GF-D8 (cell line): ENCODE data around the gene STMN1.
"Not testable (repeated sequence)": the region's sequence is repeated elsewhere in the genome, so short reads cannot be mapped to it uniquely, and the experiment has no call there.

Experiments
- DNase-seq: peaks from one replicate; lab custom pipeline; 2025; lab: John Stamatoyannopoulos, UW

The STMN1 gene

GRCh38 chr1:25905680-25906643 is at the start of gene STMN1:
Gene STMN1, minus strand, starts transcription at chr1:25906419. Its CDS starts 1,743 bp downstream, at chr1:25904676.
- DNase-seq = peak; percentile 77

GRCh38 chr1:25955553-25955952 is 49.3 kb upstream of the STMN1 start:
- no peak for DNase-seq

DNA sequence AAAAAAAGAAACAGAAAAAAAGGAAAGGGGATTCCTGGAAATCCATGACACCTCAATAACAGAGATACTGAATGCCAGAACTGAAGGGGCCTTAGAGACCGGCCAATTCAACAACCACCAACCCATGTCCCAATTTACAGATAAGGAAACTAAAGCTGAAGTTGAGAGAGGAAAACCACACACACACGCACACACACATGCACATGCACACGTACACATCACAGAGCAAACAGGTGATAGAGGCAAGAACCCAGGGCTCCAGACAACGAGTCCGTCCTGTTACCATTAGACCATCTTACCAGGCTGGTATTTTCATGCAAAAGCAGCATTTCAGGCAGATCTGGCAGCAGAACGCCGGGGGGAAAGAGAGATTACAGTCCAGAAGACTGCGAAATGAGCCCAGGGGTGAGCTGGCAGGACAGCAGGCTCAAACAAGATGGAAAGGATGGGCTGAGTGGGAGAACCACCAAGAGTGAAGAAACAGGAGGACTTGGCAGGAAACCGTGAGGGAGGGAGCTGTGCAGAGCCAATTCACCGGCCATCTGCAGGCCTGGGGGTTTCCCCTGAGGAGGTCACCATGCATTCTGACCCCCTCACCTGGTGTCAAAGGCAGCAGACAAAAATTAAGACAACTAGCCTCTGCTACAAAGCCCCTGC is 48.2 kb upstream of the STMN1 start:
- DNase-seq = no peak

GRCh38 chr1:25952841-25953401 is 46.7 kb upstream of the STMN1 start:
- no peak for DNase-seq

DNA sequence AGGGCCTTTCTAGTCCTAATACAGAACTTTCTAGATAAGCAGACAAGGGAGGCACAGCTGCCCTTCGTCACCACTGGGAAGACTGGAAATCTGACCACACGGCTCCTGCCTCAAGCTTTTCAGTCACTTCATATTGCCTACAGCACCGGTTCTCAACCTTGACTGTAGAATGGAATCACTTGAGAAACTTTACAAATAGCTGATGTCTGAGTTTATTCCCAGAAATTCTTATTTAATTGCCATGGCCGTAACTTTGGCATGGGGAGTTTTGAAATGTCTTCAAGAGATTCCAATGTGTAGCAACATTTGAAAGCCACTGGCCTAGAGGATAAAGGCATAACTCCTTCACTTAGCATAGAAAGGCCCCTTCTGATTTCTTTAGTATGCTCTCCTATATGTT is 42.4 kb upstream of the STMN1 start:
- no peak for DNase-seq

DNA sequence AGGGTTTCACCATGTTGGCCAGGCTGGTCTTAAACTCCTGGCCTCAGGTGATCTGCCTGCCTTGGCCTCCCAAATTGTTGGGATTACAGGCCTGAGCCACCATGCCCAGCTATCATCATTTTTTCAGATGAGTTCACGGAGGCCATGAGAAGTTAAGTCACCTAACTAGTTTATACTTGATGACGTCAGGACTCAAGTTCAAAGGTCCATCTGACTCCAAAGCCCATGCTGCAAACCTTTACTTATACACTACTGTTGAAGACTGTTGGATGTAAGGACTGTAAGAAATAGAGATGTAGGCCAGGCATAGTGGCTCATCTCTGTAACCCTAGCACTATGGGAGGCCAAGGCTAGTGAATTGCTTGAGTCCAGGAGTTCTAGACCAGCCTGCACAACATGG is 40.8 kb upstream of the STMN1 start:
- DNase-seq = no peak

DNA sequence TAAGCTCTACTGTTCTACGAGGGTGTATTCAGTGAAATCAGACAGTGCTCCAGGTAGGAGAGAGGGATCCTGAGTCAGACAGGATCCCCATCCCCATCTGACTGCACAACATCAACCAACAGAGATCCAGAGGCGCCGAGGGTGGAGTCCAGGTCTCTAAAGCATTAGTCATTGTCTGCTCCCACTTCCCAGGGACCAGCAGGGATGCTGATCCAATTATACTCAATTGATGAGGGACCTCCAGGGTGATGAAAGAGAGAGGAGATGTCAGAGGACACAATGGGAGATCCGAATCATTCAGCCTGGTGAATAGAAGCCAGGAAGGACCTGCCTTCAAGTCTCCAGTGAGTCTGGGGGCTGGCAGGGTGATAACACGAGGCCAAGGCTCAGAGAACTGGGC is 39.5 kb upstream of the STMN1 start:
- no peak for DNase-seq

DNA sequence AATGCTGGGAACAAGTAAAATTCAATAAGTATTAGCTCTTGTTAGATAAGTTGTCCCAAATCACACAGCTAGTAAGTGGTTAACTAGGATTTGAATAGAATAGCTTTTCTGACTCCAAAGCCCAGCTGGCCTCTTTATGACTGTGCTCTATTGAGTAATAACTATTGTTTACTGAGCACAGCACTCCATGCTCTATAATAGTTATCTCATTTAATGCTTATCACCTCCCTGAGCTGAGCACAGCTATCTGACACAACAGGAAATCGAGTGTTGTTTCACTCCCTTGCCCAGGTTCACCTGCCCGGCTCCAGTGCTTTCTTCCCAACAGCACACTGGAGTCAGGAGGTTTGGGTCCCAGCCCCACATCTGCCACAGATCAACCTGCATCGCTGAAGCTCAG is 38.8 kb upstream of the STMN1 start:
- no peak for DNase-seq

- not testable (repeated sequence) for DNase-seq
These were observed 37.3 kb upstream of the STMN1 start for GRCh38 chr1:25943511-25943910.

- no peak for DNase-seq
These were observed 30.7 kb upstream of the STMN1 start for GRCh38 chr1:25936947-25937346.

DNA sequence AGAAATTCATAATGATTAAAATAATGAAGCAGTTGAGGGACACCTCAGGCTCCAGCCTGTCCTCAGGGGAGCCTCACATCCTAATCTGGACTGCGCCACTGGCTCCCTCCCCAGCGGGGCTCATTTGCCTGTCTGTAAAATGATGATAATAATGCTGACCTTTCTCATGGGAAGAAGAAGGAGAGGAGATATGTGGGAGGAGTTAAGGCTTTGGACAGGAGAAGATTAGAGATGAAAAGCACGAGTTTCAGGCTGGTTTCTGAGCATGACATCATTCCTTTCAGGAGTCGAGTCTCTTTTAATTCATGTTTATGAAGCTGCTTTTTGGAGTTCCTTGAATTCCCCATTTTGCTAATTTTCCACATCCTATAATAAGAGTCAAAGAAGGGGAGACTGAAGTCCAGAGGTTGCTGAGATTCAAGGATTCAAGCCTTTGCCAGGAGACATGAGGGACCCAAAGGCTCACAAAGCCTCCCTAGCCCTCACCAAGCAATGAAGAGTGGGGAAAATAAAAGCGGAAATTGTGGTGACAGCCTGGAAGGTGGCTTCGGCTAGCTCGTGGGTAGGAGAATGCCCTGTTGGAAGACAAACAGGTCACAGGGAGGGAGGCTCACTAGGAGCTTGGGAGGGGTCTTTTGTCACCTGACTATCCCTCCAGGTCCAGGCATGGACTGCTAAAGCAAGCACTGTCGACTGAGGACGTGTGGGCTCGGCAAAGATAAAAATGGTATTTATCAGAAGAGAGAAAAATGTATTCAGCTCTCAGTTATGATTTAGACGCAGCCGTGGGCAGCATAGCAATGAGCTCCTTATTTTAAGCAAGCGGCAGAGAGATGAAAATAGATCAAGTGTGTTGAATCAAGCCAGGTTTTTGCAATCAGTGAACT is 27.5 kb upstream of the STMN1 start:
- no peak for DNase-seq

GRCh38 chr1:25932811-25933400 is 26.7 kb upstream of the STMN1 start:
- not testable (repeated sequence) for DNase-seq

- DNase-seq = no peak
These were observed 26.1 kb upstream of the STMN1 start for GRCh38 chr1:25932321-25932720.

DNA sequence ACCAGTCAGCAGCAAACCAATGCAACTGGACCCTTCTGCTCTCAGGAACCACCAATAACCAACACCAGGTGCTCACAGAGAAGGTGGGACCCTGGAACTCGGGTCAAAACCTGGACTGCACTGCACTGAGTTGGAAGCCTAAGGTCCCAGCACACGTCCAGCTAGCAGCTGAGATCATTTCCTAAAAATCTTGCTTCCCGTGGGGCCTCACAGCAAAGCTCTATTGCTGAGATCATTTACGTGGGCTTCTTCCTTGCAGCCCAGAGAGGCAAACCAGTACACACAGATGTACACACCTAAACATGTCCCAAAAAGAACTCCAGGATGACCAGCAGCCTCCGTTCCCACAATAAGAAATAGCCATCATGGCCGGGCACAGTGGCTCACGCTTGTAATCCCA is 22.8 kb upstream of the STMN1 start:
- no peak for DNase-seq

- DNase-seq = no peak
These were observed 21.5 kb upstream of the STMN1 start for GRCh38 chr1:25927521-25928265.

DNA sequence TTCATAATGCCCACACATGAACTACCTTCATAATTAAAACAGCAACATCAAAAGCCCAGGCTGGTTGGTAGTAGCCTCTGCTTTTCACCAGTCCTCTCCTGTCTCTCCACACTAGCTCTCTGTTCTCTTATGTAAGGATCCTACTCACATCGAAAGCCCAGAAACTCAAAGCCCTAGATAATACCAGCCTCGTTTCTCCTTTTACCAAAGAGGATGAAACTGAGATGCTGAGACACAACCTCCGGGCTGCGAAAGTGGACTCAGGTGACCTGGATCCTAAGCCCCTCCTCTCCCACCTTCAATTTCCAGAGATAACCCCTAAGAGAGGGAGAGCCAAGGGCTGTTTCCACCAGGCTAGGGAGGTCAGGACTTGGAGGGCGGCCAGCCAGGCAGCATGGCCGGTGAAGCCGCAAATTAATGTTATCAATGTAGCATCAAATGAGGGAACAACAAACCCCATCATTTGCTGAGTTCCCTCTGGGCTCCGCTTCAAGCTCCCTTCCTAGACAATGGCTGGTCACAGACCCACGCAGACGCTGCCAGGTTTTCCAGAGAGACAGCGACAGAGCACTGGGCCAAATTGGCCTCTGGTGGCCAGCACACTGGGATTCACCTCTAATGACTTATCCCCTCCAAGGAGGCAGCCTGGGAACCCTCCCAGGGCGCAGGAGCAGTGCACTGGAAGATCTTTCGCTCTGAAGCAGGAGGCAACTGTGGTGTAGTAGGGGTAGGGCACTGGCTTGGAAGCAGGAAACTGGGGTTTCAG is 20.7 kb upstream of the STMN1 start:
- no peak for DNase-seq

DNA sequence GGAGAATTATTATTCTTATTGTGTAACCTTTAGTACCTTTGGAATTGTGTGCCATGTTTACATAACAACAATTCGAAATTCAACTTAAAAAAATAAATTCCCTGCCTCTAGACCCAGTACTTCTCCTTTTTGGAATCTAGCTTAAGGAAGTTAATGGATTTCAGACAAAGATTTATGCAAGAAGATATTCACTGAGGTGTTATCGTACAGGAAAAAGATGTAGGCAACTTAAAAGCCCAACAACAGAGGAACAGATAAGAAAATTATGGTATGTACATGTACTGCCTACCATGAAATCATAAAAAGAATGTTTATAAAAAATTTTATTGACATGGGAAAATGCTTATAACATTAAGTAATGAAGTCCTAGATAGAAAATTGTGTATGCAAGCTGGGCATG is 18.2 kb upstream of the STMN1 start:
- DNase-seq = peak; percentile 38

DNA sequence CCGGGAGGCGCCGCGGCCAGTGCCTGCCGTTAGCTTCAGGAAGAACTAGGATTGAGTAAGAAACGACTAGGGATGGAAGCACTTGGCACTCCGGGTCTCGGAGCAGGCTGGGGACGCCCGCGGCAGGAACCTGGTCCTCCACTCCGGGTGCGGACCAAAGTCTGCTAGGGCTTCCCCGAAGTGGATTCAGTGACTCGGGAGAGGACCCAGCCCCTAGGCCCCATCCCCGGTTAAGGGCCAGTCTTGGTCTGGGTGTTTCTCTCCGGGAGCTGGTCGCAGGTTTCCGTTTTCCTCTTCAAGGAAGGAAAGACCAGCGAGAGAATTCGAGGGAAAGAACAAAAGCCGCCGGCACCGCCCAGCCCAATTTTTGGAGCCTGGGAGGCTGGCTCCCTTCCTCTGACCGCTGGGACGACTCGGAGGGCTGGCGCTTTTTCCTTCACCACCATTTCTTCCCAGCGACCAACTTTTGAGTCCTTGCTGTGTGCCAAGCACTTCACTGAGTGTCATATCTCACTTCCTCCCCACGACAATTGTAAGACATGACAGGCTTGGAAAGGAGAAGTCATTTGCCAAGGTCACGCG is 16.8 kb upstream of the STMN1 start:
- peak; percentile 75 for DNase-seq
